ENCODE data around the gene DCLK3.

The DCLK3 gene, protein sequence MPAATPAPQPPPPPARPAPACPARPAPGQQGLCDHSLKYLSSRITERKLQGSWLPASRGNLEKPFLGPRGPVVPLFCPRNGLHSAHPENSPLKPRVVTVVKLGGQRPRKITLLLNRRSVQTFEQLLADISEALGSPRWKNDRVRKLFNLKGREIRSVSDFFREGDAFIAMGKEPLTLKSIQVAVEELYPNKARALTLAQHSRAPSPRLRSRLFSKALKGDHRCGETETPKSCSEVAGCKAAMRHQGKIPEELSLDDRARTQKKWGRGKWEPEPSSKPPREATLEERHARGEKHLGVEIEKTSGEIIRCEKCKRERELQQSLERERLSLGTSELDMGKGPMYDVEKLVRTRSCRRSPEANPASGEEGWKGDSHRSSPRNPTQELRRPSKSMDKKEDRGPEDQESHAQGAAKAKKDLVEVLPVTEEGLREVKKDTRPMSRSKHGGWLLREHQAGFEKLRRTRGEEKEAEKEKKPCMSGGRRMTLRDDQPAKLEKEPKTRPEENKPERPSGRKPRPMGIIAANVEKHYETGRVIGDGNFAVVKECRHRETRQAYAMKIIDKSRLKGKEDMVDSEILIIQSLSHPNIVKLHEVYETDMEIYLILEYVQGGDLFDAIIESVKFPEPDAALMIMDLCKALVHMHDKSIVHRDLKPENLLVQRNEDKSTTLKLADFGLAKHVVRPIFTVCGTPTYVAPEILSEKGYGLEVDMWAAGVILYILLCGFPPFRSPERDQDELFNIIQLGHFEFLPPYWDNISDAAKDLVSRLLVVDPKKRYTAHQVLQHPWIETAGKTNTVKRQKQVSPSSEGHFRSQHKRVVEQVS

DNA sequence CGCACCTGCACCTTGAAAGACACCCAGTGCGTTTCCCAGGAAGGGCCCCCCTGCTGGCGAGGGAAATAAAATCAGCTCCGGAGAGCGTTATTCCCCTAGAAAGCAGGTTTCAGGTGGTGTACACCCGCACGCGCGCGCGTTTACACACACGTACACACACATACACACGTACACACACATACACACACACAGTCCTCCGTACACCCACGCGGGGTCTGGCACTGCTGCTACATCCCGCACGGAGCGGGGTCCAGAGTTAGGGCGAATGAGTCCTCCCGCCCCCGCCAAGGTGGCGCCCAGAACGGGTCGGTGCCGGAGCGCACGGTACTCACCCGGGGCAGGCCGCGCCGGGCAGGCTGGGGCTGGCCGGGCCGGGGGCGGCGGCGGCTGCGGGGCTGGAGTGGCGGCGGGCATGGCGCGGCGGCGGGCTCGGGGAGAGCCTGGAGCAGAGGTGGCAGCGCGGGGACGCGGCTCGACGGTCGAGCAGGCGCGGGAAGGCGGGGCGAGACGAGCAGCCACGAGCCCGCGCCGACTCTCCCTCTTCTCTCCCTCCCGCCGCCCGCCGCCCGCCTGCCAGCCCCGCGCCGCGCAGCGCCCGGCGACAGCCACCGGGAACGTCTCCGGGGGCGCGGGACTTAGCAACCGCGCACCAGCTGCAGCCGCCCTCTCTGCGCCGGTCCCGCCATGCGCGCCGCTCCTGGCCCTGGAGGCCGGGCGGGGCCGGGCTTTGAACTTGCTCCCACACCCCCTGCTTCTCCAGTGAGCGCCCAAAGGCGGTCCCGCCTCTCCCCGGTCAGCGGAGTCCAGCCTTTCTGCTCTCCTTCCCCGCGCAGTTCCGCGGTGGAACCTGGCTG is at the start of gene DCLK3:
TSS of gene DCLK3 (minus strand) at position 704 of the 854 bp plus-strand sequence. CDS start at position 414, 290 bp downstream.
- no peak for DNase-seq (ENCODE audit: low read depth in 3 of 3, low spot score in 1 of 3)

DNA sequence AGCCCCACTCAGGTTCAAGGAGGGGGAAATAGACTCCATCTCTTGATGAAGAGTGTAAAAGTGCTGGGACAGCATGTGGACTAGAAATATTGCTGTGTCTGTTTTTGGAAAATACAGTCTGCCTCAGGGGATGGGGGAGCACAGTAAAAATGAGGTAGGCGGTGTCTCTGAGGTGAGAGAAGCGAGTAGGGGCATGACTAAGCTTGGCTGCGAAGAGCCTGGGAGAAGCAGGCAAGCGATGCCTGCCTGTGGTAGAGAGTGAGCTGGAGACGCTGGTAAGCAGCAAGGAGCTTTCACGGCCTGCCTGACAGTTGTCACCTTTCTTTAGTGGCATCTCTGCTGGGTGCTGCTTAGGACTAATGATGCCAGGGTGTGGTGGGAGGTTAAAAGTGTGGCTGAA is 49.0 kb upstream of the DCLK3 start:
- DNase-seq (ENCODE audit: low read depth in 3 of 3, low spot score in 1 of 3) = no peak

DNA sequence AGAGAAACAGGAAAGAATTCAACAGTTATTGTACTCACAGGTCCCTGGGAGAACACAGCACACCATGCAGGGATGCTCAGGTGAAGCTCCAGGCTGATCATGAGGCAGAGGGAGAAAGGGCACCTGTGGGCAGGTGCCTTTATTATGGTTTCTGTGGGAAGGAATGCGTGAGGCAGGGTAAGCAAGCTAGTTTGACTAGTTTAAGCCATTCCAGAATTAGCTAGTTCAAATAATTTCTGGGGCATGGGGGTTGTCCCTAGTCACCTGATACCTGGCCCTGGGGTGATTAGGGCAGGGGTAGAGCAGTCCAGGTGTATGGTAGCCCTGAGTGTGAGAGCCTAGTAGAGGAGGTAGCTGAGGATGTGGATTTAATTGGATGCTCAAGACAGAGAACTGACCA is 47.9 kb upstream of the DCLK3 start:
- no peak for DNase-seq (ENCODE audit: low read depth in 3 of 3, low spot score in 1 of 3)

DNA sequence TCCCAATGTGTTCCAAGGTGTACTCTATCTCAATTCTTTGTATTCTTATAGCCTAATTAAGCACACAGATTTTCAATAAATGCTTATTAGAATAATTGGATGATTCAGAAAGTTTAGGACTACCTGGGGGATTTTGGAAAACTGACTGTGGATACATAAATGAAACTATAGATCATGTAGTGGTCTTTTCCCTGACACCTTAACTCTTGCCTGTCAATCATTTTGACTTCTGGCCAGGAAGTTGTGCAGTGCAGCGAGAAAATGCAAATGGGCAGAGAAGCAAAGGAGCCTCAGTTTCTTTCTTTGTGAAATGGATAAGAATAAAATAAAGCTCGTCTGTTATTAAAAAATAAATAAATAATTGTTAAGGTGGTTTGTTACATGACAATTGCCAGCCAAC is 47.4 kb upstream of the DCLK3 start:
- DNase-seq (ENCODE audit: low read depth in 3 of 3, low spot score in 1 of 3) = no peak

DNA sequence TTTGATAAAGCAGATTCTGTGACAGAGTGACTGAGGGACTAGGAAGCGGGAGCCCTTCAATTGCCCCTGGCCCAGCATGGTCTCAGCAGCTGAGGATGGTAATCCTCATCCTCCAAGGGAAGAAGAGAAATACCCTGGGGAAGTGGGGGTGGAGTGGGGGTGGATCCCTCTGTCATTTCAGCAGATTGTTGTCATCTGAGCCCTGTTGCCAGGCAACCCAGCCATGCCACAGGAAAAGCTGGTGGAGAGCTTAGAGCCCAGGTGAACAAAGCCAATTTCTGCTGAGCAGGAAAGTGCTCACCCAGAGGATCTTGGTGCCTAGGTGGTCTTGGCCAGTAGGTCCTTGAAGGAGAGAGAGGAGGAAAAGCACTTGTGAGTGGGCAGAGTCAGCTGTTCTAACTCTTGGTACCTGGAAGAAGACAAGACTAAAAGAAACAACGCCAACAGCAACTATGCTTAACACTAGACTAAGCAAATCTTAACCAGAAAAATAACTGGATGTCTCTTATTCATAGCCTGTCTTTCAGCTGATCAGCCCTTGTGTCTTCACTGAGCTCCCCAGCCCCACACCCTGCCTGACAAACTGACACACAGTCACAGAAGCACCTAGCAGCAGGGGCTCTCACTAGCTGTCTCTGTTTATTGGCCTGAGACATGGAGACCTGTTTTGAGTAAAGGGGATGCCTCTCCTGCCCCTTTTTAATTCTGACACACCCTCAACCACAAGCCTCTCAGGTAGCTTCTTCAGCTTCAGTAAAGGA is 40.1 kb upstream of the DCLK3 start:
- DNase-seq (ENCODE audit: low read depth in 3 of 3, low spot score in 1 of 3) = no peak

DNA sequence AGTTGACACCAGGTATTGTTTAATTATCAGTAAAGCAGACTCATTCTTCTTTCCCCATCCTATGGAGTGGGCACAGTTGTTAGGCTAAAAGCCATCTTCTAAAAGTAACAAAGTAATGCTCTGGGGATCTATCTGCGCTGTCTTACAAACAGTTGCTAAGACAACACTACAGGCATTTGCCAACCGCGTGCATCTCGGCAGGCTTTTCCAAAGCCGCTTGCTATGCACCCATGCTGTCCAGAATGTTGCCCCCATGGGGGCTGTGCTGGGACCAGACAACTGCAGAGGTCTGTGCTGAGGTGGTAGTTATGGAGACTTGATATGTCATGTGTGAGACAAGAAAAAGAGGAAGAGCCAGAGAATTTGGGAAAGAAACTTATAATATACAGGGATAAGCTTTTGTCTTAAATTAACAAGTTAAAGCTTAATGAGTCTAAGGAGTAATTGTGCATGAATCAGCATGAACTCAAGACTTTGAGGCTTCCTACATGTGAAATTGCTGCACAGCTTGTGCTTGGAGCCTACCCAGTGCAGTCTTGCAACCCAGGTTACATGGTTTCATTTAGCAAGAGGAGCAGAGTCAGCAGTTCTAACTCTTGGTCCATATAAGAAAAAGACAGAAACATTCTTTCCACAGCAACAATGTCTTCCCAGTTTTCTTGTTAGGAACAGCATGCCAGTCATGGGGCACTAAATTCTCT is 38.9 kb upstream of the DCLK3 start:
- DNase-seq (ENCODE audit: low read depth in 3 of 3, low spot score in 1 of 3) = no peak

DNA sequence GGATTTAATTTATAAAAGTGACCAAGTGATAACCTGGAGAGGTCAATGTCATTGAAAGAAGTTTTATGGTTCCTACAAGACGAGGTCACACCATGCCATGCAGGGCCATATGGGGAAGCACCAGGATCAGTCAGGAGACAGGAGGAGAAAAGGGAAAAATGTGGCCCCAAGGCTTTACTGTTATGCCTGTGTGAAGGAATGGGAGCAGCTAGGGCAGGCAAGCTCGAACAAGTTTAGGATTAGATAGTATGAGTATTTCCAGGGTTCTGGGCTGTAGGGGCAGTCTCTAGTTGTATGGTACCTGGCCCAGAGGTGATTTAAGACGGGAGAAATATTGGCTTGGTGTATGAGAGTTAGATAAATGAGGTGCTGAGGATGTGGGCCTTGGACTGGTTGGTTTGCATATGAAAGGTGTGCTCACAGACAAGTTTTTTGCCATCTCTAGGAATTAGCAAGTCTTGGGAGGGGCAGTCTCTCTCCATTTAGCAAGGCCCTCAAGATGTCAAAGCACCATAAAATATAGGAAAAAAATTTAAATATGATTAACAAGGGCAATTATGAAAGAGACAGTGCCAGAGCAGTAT is 36.3 kb upstream of the DCLK3 start:
- DNase-seq (ENCODE audit: low read depth in 3 of 3, low spot score in 1 of 3) = no peak

DNA sequence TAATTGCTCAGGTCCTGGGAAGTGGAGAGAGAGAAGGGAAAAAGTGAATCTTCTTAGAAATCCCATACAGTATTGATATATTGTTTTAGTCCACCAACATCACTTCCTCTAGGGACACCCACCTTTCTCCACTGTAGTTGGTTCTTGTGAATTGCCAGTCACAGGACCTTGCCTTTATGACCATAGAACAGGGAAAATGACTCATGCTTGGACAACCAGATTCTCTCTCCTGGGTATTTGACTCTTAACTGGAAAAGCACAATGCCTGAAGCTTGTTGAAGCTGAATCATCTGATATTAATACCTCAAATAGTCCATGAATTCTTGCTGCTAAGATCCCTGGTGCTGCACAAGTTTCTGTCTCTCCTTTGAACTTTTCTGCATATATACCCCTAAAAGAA is 32.5 kb upstream of the DCLK3 start:
- no peak for DNase-seq (ENCODE audit: low read depth in 3 of 3, low spot score in 1 of 3)

DNA sequence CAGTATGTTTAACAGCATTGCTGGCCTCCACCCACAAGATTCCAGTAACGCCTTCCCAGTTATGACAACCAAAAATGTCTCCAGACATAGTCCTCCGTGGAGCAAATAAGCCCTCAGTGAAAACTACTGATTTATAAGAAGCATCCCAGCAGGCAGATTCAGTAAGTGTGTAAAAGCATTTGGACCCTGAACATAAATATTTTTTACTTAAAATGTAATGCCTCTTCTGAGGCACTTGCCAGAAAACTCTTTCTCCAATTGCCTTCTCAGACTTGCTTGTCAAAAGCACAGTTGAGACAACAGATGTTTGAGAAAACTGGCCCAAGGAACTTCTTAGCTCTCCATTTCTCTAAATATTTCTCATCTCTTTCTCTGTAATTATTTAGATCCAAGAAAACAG is 31.8 kb upstream of the DCLK3 start:
- DNase-seq (ENCODE audit: low read depth in 3 of 3, low spot score in 1 of 3) = no peak

DNA sequence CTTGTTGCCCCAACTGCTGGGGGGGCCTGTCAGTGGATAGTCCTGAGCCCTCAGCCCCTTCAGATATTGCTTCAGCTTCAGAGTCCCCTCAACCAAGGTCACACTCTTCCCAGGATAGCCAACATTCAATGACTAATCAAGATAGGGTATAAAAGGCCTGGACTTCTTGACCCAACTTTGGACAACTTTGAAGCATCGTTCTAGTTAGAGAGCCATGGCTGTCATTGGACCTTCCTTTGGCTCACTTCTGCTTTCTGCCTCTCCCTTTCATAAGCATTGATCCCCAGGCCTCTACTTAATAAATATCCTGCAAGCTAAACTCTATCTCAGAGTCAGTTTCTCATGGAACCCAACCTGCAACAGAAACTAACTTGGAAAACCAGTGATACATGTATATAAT is 31.3 kb upstream of the DCLK3 start:
- DNase-seq (ENCODE audit: low read depth in 3 of 3, low spot score in 1 of 3) = no peak

DNA sequence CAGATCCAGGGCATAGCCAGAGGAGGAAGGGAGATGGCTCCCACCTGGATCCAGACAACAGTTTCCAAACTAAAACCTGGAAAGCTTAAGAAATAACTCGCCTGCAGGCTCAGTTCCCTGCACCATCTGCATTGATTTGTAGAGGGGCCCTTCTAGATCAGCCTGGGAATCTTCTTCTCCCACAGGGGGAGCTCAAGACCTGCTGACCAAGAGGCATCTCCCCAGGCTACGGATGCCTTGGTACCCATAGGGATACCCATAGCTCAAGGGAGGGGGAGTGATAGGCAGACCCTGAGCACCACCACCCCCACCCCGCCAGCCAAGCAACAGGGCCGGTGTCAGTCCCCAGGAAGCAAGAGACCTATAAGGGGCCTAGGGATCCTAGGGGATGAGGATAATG is 28.0 kb upstream of the DCLK3 start:
- DNase-seq (ENCODE audit: low read depth in 3 of 3, low spot score in 1 of 3) = no peak

DNA sequence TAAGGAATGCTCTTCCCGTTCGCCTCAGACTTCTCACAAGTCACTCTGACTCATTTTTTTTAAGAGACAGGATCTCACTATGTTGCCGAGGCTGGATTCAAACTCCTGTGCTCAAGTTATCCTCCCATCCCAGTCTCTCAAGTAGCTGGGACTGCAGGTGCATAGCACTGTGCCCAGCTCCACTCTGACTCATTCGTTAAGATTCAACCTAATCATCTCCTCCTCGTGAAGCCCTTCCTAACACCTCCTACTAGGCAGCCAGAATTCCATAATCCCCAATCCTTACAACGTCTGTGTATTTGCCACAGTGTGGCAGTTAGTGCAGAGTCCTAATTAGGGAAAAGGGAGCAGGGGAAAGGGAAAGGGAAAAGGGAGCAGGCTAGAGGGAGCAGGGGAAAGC is 26.4 kb upstream of the DCLK3 start:
- DNase-seq (ENCODE audit: low read depth in 3 of 3, low spot score in 1 of 3) = no peak

DNA sequence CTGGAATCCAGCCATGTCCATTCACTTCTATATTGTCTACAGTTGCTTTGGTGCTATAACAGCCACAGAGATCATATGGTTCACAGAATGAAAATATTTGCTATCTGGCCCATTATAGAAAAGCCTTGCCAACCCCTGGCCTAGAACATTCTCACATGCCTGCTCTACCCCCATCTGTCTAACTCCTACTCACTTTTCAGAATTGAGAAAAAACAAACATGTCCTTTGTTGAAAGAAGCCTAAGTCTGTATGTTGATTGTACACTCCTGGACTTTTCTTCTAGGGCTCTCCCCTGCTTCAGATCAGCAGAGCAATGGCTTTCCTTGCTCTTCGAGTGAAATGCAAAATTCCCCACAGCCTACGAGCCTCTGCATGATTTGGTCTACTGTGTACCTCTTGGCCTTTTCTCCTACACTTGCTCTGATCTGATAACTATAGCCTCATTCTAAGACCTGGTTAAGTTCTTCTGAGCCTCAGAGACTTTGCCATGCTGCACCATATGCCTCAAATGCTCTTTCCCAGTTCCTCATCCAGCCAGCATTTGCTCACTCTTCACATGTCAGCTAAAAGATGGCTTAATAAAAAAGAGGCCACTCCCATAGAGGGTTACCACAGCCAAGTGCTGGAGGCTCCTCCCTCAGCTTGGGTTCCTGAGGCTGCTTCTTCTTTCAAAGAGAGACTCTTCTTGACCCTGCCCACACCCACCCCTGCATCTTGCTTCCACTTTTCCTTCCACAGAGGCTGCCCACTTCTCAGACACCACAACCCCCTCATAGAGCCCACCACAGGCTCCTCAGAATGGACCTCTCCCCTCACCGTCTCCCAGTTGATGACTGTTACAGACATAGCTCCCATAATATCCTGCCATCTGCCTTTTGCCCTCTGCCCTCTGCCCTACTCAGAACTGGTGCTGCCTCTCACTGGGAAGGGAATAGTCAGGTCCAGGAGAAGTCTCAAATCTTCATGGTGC is 22.9 kb upstream of the DCLK3 start:
- DNase-seq (ENCODE audit: low read depth in 3 of 3, low spot score in 1 of 3) = no peak

DNA sequence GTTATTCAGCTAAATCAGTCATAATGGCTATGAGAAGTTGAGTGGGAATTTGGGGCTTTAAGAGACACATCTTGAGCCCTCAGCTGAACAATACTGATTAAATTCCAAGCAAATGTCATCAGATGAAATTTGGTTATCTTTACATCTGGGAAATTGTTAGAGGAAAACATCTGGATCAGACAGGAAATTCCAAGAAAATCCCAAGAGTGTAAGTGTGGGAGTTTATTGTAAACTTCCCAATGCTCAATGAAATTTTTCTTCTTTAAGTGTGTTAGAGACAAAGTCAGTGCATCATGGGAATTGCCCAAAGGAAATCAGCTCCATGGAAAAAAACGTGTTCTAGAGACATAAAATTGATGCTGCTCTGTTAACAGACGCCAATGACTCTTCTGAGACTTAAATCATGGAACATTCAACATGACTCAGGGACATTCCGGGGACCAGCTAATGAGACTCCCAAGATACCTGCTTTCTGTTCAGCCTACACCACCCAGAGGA is 19.8 kb upstream of the DCLK3 start:
- no peak for DNase-seq (ENCODE audit: low read depth in 3 of 3, low spot score in 1 of 3)

DNA sequence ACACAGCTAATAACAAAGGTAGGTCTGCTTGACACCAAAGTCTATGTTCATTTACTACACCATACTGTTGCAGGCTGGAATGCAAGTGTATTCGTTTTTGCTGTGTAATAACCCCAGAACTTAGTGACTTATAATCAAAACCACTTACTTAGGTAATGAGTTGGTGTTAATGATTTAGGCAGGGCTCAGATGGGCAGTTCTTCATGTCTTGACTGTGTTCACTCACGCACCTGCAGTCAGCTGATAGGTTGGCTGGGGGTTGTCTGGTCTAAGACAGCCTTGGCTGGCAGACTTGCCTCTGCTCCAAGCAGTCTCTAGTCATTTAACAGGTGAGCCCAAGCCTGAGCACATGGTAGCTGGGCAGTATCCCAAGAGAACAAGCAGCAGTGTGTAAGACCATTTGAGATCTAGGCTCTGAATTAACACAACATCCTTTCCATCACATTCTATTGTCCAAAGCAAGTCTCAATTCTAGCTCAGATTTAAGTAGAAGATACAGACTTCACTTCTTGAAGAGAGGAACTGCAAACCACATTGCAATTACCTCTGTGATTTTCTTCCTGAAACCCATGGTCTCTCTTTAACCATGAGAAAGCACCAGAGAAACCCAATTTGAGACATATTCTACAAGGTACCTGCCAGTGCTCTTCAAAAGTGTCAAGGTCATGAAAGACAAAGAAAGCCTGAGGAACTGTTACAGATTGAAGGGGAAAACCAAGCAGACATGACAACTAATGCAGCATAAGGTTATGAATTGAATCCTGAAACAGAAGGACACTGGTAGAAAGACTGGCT is 13.3 kb upstream of the DCLK3 start:
- DNase-seq (ENCODE audit: low read depth in 3 of 3, low spot score in 1 of 3) = no peak

DNA sequence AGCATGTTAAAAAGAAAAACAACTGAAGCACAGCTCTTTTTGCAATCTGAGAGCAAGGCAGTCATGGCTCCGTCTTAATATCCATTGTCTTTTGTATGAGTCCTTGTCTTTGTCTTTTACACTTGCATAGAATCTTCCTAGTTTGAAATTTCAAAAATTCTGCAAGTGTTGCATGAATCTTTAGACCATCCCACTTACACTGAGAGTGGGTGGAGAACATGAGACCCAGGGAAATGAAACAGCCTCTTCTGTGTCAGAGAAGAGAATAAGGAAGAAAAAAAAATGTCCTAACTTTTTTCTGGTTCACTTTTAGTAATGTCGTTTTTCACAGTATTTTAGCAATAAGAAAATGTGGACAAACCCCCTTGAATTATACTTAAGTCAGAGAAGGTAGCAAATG is 12.1 kb upstream of the DCLK3 start:
- no peak for DNase-seq (ENCODE audit: low read depth in 3 of 3, low spot score in 1 of 3)

DNA sequence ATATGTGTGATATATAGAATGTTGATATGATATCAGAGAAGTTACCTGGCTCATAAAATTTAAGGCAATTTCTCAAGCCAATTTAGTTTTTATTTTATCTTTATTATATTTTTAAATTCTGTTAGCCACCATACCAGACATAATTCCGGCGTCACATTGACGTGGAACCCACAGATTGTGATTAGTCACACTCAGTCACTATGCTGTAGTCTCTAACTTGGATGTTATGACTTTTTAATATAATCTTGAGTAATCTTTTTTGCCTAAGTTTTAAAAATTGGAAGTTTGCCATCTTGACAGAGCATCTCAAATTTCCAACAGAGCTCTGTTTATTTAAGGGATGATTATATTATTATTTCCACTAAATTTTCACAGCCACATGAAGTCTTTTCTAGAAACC is 9.7 kb upstream of the DCLK3 start:
- DNase-seq (ENCODE audit: low read depth in 3 of 3, low spot score in 1 of 3) = no peak

DNA sequence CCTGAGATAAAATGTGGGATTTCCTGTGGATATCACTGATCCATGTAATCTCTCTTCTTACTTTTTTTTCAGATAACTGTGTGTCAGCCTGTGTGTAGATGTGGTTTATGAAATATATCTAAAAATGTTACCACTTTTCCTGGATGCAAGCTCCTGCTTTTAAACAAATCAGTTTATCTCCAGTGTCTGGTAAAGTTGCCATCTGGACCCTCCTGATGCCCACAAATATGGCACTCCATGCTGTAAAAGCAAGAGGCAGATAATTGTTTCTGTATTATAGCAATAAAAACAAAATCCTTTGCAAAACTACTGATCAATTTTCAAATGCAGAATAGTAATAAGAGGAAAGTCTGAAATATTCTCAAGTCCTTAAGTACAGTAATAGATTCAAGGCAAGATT is 7.6 kb upstream of the DCLK3 start:
- DNase-seq (ENCODE audit: low read depth in 3 of 3, low spot score in 1 of 3) = no peak

All from stimulated activated CD4-positive, alpha-beta T cell treated with anti-CD3 and anti-CD28 coated beads, TNF-alpha, amount 100 ng/mL, for 1 hour (primary cell).